ENCODE data around the gene PTPRF.
A peak's percentile ranks its signal among the peaks of the same experiment; 100 is the strongest.

The PTPRF gene

DNA sequence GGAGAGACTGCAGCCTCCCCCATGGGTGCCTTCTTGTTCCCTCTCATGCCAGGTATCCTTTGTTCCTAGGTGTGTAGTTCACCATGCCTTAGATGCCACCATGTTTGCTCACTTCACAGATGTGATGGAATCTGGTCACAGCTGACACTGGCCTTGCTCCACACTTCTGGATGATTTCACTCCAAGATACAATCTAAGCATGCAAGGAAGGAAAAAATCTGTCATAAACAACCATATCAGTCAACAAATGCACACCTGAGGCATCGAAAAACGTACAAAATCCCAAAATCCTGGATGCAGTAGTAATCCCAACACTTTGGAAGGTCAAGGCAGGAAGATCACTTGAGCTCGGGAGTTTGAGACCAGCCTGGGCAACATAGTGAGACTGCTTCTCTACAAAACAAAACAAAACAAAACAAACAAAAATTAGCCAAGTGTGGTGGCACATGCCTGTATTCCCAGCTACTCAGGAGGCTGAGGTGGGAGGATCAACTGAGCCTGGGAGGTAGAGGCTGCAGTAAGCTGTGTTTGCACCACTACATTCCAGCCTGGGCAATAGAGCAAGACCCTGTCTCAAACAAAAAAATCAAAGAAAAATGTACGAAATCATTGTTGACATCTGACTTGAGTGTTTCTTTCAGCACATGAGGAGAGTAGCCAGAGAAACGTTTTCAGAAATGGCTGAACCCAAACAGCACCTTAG is 17.1 kb upstream of the PTPRF start:
- DNase-seq, result no peak

DNA sequence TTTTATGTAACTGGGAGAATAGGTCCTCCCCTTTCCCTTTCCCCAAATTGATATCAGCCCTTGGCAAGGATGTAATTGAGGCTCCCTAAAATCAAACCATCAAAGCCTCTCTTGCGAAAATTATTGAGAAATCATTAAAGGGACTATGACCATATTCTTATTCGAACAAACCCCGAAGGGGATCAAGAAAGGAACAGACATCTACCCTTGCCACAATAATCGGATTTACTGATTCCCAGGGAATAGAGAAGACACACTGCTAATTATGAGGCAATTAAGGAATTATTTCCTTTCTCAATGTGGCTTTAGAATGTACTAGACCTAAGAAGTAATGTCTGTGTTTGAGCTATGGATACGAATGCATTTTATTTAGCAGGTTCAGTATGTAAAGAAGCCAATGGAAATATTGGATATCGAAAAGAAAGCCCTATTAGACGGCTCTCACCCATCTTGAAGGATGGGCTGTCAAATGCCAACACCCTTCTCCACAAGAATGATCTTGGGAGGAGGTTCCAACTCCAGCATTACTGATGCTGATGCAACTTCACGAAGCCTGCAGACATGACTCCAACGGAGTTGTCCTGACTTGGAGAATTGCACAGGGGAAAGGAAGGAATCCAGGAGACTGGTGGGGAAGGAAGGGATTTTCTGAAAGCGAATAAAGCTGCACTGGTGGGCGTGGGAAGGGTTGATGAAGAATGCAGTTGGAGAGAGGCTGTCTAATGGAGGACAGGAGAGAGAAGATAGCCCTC is 11.6 kb upstream of the PTPRF start:
- no peak for DNase-seq

DNA sequence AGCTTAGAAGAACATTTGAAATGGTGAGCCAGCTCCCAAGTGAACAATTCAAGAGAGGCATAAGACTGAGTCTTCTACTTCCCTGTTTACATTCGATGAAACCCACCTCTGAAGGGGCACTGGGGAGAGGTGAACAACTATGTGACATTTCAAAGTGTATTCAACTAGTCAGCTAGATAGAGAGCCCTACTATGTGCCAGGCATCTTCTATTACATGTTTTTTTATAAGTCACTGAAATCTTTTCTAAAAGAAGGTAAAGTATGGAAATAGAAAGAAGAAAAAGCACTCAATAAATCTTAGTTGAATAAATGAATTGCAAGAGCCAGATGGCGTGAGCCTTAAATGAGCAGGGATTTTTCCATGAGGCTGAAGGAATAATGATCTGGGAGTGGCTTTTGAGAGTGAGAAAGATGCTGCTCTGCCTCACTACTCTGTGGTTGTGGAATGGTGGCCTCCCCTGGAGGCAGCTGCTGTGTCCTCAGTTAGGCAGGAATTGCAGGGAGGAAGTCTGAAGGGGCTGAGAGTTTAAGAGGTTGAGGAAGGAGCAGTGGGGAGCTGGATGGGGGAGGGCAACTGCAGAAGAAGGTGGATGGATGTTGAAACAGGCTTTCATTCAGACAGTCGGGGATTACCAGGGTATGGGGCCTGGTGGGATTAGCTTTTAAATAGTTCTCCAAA is 10.4 kb upstream of the PTPRF start:
- no peak for DNase-seq

DNA sequence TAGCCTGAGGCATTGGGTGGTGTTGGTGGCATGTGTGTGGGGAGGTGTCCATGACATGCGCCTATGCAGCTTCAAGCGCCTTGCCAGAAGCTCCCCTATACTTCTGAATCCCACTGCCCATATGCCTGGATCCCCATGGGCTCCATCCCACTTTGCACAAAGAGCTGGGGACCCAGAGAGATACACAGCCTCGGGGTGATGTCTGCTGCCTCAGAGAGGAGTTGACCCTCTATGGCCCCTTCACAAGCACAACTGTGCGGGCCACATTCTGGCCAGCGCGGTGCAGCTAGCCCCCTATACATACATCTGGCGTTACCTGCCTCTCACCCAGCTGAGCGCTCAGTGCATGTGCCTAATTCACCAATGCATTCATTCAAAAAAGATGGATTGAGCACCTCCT is 9.6 kb upstream of the PTPRF start:
- DNase-seq, result no peak

DNA sequence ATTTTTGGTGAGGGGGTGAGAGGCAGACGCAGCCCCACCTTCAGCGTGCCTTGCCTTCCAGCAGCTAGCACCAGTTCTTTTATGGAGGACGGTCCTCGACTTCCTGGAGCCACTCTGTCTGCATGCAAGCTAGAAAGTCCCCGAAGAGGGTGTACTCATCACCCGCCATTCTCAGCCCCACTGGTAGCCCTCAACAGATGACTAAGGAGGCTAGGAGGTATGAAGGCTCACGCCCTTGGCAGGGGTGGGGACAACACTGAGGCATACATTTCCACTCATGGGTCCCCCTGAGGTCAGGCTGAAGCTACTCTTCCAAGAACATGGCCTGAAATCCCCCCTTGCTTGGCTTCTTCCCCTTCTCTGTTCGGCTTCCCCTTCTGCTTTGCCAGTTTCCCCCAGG is 8.9 kb upstream of the PTPRF start:
- DNase-seq, result no peak

DNA sequence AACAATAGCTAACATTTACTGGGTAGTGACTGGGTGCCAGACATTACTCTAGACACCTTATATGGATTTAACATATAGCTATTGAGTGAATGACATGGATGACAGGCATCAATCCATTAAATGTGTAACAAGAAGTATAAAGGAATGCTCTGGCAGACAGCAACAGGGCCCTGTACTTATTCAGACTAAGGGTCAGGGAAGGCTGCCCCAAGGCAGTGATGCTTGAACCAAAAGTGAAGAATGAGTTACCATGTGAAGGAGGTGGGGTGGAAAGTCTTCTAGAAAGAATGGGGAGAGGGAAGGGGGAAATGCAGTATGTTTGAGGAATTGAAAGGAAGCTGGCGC is 8.3 kb upstream of the PTPRF start:
- no peak for DNase-seq

DNA sequence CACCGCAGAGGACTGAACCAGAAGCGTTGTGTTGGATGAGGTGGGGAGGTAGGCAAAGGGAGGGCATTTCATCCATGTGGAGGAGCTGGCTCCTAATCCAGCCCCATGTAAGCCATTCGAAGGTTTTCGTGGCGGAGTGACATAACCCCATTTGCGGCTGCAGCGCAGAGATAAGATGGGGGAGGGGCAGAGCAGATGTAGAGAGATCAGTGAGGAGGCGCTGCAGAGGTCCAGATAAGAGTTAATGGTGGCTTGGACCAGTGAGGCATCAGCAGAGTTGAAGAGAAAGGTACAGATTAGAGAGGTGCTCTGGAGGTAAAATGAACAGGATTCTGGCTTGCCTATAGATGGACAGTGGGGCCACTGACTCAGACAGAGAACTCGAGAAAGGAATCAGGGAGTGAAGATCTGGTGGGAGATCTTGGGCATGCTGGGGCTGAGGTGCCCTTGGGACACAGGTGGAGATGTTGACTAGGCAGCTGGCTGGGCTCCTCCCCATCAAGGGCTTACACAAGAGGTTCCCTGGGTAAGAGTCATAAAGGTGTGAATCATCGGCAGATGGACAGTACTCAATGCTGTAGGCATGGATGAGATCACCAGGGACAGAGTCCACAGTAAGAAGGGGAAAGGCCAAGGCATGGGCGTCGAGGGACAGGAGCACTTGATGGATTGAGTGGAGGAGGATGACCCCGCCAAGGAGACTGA is 7.8 kb upstream of the PTPRF start:
- no peak for DNase-seq

DNA sequence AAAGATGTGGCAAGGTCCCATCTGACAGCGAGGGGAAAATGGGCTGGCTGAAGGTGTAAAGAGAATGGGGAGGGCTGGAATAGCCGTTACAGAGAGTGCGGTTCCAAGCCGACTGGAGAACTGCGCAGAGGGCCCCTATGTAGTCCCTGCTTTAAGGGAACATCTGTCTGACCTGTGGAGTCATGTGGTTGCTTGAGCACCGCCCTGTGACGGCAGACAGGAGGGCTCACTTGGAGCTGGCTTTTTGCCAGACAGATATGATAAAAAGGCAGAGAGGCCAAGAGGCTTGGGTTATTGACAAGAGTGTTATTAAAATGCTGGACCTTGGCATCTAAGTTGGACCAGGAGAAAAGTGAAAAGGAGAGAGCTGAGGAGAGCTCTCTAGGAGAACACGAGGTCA is 5.9 kb upstream of the PTPRF start:
- DNase-seq, result no peak

DNA sequence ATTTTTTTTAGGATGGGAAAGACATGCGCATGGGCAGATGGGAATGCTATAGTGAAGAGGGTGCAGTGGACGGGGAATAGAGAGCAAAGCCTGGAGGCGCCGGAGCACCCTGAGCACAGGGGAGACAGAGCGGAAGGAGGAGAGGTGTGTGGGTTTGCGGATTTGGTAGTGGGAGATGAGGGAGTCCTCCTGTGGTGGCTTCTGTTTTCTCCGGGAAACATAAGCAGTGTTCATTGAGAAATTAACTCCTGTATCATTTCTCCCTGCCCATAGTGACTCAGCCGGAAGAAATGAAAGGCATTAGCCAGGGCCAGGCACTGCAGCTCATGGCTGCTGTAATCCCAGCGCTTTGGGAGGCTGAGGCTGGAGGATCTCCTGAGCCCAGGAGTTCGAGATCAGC is 4.7 kb upstream of the PTPRF start:
- no peak for DNase-seq

DNA sequence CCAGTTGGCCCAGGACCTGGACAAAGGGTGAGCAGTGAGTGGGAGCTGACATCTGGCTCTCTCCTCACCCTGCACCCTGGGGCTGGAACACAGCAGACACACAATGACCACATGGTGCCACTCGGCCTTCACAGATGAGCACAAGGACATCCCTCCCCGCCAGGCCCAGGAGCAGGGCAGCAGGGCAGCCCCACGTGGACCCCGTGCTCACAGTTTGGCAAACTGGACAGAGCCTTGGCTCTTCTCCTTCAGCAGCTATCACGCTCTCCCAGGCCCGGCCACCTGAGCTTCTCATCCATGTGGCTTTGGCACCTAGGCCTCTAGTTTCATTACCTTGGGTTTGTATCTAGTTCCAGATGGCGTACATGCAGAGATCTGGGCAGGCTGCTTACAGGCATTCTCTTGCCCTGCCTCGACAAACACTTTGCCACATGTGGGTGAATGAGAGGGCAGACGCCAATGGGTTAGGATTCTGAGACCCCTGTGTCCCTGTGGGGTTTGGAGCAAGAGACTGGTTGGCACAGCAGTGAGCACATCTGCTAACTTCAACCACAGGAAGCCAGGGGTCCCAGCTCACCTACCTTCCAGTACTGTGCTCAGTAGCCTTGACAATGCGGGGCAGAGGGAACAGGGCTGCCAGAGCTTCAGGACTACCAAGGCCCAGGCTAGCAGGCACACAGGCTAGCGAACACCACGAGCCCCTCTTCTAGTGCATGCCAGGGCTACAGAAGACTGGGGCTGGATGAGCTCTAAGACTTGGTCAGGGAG is 3.4 kb upstream of the PTPRF start:
- DNase-seq, result no peak

DNA sequence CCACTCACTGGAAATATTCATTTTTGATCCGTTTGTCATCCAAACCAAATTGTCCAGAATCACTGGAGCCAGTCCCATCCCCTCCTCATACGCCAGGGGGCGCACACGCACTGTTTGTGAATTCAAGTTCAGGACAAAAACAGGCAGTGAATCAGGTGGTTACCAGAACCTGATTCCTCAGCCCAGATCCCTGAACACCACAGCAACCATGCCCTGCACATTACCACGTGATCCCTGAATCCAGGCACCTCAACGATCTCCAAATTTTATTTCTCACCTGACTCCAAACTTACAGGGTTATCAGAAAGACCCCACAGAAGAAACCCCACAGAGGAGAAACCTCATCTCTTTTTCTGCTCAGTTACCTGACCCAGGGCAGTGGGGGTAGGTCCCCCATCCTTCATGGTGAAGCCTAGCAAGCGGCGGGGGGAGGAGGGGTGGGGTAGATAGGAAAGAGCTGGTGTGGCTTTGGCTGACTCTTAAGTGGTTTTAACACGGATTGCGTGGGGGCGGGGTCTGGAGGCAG is 1.4 kb upstream of the PTPRF start:
- DNase-seq, result peak; percentile 68

DNA sequence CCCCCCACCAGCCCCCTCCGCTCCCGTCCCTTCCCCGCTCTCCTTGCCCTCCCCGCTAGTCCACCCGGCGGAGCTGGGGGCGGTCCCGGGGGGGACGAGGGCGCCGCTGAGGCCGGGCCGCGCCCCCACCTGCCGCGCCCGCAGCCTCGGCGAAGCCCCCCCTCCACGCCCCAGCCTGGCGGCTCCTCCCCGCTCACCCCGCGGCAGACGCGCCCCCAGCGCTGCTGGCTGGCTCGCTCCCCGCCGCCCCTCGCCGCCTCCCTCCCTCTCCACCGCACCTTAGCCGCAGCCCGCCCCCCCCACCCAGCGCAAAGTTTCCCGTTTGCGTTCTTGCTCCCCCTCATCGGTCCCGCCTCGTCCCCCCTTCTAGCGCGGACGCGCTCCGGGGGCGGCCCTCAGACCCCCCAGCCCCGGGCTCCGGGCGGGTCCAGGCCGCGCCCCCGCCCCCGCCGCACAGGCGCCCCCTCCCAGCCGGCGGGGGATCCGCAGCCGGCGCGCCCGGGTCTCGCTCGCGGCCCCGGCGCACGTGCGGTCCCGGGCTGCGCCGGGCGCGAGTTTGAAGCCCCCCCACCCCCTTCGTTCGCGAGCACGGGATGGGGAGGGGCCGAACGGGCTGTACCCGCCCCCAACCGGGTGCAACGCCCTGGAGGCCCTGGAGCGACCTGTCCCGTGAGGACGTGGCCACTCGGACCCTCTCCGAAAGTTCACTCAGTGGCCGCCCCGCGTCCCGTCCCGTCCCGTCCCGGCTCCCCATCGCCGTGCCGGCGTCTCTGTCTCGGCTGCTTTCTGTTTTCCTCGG is 623 bp downstream of the PTPRF start:
- no peak for DNase-seq

DNA sequence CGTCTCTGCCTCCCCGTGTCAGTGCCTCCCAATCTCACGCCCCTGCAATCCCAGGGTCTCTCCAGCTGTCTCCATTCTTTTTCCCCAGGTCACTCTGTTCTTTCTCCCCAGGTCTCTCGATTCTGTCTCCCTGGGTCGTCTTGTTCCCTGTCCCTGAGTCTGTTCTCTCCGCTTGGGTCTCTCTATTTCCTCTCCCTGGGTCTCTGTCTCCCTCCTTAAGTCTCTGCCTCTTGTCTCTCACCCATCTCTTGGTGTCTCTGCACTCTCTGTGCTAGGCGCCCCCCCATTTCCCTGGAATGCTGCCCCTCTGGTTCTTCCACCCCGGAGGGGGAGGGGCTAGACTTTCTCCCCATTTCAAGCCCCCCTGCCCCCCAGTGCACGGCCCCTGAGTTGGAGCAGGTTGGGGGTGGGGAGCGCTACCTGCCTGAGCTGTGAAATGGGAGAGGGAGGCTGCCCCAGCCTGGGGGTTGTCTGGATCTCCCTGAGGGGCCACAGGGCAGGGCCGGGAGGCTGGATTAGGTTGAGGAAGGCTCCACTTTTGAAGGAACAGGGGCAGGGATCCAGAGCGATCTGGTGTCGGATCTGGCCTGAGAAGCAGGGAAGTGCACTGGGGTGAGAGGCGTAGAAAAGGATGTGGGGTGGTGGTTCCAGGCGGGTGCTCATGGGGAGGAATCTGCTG is 1.4 kb downstream of the PTPRF start:
- DNase-seq, result no peak

DNA sequence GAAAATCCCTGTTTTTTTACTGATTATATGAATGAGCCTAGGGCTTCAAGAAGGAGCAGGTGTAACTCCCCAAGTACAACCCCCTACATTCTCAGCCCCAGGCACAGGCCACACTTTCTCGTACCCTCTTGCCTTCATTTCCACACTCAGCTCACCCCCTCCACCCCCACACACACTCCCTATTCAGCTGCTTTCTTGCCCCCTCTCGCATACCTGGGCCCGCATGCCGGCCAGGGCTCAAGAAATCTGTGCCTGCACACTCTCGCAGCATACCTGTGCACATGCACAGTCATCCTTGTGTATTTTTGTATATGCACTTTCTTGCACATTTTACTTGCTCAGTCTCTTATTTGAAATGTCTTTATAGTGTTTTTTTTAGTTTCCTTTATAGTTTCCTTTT is 2.0 kb downstream of the PTPRF start:
- DNase-seq, result no peak

DNA sequence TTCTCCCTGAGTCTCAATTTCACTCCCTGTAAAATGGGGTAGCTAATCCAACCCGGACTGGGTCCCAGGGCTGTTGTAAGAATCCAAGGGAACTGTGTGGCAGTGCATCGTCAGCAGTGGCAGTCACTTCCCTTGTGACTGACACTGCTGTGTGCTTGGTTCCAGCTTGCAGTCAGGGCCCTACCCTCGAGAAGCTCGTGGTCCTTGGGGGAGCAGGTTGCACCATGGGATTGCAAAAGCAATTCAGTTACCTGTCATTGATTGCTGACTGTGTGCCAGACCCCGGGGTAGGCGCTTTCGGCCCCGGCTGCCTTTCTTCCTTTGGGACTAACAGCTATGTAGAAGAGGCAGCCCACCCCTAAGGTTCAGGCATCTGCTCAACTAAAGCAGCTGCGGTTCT is 2.9 kb downstream of the PTPRF start:
- DNase-seq, result no peak

DNA sequence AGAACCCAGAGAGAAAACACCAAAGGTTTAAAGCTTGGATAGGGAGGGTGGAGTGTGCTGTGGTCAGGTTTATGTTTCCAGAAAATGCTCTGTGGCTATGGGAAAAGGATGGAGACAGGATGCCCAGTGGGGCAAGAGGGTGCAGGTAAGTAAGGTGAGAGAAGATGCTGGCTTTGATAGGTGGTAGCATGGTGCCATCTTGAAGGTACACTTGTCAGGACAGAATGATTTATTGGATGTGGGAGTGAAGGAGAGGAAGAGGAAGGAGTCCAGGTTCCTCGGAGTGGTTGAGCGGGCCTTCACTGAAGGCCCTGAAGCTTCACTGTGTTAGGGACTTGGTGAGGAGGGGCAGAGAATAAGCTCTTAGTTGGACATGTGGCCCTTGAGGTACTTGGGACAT is 3.6 kb downstream of the PTPRF start:
- no peak for DNase-seq

DNA sequence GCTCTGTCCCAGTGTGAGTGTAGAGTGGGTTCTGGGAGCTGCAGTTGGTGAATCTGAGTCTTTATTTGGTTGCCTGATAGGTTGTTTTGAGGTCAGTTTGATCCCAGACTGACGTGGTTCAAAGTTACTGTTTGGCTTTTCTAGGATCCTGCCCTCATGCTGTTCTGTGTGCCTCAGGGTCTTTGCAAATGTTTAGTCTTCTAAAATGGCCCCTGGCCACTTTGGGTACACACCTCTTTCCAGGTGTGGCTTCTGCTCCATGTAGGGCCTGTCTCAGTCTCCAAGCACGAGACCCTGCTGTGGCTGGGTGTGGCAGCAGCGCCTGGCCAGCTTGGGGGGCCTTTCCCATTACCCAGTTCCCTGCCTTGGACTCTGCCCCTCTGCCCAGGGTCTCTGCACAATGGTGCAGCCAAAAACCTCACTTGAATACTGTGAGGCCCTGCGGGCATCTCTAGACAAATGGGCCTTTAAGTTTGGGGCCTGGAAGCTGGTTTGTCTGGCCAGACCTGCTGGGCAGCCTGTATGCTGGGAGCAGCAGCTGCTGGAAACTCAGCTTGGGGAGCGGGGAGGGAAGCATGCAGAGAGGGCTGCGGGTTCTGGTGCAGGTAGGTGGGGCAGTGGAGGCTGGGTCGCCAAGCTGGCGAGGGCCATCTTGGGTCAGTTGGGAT is 5.6 kb downstream of the PTPRF start:
- DNase-seq, result no peak

DNA sequence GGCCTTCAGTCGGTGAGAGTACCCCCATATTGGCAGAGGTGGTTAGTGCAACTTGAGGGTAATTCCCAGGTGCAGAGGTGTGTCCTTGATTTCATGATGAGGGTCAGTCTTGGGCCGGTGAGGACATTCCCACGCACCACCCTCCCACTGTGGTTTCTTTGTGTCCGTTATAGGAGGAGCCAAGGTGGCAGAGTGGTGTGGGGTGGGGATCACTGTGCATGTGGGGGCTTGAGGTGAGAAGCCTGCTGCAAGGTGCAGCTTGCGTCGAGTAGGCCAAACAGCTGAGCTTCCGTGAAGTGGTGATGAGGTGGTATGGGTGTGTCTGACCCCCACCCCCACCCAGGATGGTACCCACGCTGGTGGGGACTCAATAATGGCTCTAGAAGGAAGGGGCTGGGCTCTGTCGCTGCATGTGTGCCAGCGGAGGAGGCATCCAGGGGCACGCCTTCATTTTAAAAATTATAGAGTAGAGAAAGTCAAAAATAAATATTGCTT is 6.2 kb downstream of the PTPRF start:
- no peak for DNase-seq

DNA sequence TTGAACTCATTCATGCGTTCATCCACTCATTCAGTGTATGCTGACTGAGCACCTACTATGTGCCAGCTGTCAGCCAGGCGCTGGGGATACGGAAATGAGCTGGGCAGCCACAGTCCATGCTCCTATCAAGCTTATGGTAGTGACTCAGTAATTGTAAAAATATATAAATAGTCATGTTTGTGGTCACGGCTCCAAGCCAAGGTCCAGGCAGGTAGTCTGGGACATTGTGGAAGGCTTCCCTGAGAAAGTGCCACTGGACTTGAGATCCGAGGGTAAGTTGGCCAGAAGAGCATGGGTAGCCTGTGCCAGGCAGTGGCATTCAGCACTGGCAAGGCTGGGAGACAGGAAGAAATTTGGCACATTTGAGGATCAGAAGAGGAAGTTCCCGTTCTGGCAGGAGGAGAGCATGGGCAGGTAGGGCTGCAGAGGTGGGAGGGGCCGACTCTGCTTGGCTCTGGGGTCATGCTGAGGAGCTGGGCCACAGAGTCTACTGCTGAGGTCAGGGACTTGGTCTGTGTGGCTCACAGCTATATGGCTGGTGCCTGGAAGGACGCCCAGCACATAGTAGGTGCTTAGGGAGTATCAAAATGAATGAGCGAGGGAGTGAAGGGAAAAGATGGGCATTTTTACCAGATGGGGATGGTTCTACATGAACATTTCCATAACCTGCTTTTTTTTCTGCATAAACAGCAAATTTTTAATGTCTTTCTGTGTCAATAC is 6.9 kb downstream of the PTPRF start:
- no peak for DNase-seq

DNA sequence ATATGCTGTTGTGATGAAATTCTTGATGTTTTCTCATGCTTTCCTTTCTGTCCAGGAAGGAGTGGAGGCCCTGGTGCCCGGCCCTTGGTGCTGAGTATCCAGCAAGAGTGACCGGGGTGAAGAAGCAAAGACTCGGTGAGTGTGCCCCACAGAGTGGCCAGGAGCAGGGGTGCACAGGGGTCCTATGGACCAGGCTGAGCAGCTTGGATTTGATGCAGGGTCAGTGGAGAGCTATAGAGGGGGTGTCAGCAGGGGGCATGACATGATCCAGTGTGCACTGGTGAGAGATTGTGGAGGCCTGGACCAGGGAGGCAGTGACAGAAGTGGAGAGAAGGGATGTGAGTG is 7.4 kb downstream of the PTPRF start:
- no peak for DNase-seq
